AG09309 (cell line): ENCODE measurements around the gene KIAA1671.

Source experiments
- DNase-seq: peaks from one replicate; pipeline ENCODE4 v3.0.0-alpha.2; 2010; ENCODE audit warnings: low read depth
- H3K4me3 ChIP-seq: 2 replicates; pipeline ENCODE4 v1.5.1; 2011; ENCODE audit warnings: mild to moderate bottlenecking, low read depth, low read length, moderate library complexity; ENCODE audit not compliant: control insufficient read depth
- CTCF ChIP-seq: IDR thresholded peaks from 2 replicates; pipeline ENCODE4 v1.5.1; 2011; ENCODE audit warnings: mild to moderate bottlenecking, low read depth, low read length, inconsistent platforms; ENCODE audit not compliant: insufficient read depth, control insufficient read depth; ENCODE audit errors: missing control alignments

The KIAA1671 gene

GRCh38 chr22:25208743-25209505 lies 256.4 kb downstream of the KIAA1671 start:
- no peak for TF ChIP-seq CTCF
- H3K4me3 ChIP-seq: no peak overlapping the region
- no peak for DNase-seq

GRCh38 chr22:25210793-25211192 lies 258.3 kb downstream of the KIAA1671 start:
- DNase-seq: no peak
- H3K4me3 ChIP-seq: no peak overlapping the region
- no peak for TF ChIP-seq CTCF

GRCh38 chr22:25212337-25212736 lies 259.8 kb downstream of the KIAA1671 start:
- H3K4me3 ChIP-seq: no peak overlapping the region
- no peak for TF ChIP-seq CTCF
- no peak for DNase-seq

GRCh38 chr22:25213221-25213620 lies 260.7 kb downstream of the KIAA1671 start:
- TF ChIP-seq CTCF: no peak
- H3K4me3 ChIP-seq: no peak overlapping the region
- DNase-seq: no peak

- DNase-seq: no peak
- no peak for TF ChIP-seq CTCF
- no peak overlapping the region for H3K4me3 ChIP-seq
Observed at GRCh38 chr22:25216230-25216629, 263.7 kb downstream of the KIAA1671 start.

- no peak within 1 kb of the TSS for H3K4me3 ChIP-seq
- no peak for DNase-seq
- no peak for TF ChIP-seq CTCF
Observed at GRCh38 chr22:25219211-25219689, 266.7 kb downstream of the KIAA1671 start, which contains the start of gene CRYBB2. CRYBB2 (plus strand) TSS chr22:25219639; CDS start chr22:25221430, 1,791 bp downstream.

- no peak for DNase-seq
- no peak for TF ChIP-seq CTCF
- no peak overlapping the region for H3K4me3 ChIP-seq
Observed at GRCh38 chr22:25219948-25220442, 267.5 kb downstream of the KIAA1671 start.
